Measurements from ENCODE around the gene DHRS7B.

DNA sequence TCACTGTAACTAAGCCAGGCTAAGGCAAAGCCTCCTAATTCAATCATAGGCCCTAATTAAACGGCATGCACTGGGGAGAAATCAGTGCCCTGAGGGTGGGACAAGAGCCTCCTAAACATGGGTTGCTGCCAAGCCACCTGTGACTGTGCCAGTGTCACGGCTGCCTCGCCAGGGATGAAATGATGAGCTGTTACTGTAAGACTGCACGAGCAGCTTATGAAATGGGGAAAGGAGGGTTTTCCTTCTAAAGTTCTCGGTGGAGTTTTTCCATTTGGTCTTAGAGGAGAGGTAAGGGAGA is 74.5 kb downstream of the DHRS7B start:
- TF ChIP-seq, protein P1, sequence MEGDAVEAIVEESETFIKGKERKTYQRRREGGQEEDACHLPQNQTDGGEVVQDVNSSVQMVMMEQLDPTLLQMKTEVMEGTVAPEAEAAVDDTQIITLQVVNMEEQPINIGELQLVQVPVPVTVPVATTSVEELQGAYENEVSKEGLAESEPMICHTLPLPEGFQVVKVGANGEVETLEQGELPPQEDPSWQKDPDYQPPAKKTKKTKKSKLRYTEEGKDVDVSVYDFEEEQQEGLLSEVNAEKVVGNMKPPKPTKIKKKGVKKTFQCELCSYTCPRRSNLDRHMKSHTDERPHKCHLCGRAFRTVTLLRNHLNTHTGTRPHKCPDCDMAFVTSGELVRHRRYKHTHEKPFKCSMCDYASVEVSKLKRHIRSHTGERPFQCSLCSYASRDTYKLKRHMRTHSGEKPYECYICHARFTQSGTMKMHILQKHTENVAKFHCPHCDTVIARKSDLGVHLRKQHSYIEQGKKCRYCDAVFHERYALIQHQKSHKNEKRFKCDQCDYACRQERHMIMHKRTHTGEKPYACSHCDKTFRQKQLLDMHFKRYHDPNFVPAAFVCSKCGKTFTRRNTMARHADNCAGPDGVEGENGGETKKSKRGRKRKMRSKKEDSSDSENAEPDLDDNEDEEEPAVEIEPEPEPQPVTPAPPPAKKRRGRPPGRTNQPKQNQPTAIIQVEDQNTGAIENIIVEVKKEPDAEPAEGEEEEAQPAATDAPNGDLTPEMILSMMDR (conservative IDR thresholded peaks at IDR 0.05 in 1 of 2, IDR thresholded peaks at IDR 0.05 in 1 of 2; ENCODE audit: low read depth in 1 of 2, low read length in 2 of 2), result no peak
- no peak for TF ChIP-seq EZH2 (IDR thresholded peaks at IDR 0.05; ENCODE audit: low read length, missing control alignments)
